ENCODE measurements around the gene ZNF396.

The ZNF396 gene

DNA sequence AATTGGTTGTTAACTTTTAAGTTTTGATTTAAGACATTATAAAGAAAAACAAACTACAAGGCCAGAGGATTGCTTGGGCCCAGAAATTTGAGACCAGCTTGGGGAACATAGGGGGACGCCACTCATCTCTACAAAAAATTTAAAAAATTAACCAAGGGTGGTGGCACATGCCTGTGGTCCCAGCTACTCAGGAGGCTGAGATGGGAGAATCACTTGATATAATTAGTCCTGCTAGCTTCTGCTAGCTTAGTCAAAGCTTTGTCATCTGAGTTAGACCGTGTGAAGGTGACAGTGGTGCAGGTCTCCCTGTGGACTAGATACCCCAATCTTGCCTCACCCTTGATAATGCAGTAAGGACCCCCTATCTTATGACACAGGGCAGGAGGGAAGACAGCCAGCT, 6.0 kb upstream of the ZNF396 start:
- Histone ChIP-seq H3K4me3 (ENCODE audit: low read depth, low read length) (no peak overlapping the region), H3K27me3 (replicated peaks) (no peaks in the 10 kb centered on the region), H3K36me3 (replicated peaks) (no peaks in the 10 kb centered on the region), H3K27ac (no peak overlapping the region)
- DNase-seq: no peak
- in situ Hi-C loops (cut with HindIII; ENCODE audit: low pct_ligation_motif_present, low sequenced_read_pairs): no loop called here
- TF ChIP-seq, protein P1, sequence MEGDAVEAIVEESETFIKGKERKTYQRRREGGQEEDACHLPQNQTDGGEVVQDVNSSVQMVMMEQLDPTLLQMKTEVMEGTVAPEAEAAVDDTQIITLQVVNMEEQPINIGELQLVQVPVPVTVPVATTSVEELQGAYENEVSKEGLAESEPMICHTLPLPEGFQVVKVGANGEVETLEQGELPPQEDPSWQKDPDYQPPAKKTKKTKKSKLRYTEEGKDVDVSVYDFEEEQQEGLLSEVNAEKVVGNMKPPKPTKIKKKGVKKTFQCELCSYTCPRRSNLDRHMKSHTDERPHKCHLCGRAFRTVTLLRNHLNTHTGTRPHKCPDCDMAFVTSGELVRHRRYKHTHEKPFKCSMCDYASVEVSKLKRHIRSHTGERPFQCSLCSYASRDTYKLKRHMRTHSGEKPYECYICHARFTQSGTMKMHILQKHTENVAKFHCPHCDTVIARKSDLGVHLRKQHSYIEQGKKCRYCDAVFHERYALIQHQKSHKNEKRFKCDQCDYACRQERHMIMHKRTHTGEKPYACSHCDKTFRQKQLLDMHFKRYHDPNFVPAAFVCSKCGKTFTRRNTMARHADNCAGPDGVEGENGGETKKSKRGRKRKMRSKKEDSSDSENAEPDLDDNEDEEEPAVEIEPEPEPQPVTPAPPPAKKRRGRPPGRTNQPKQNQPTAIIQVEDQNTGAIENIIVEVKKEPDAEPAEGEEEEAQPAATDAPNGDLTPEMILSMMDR (IDR thresholded peaks at IDR 0.05; ENCODE audit: low read depth, low read length, missing control alignments): no peak

- Histone ChIP-seq H3K36me3 (replicated peaks) (no peaks in the 10 kb centered on the region), H3K4me3 (ENCODE audit: low read depth, low read length) (no peak overlapping the region), H3K27me3 (replicated peaks) (no peaks in the 10 kb centered on the region), H3K27ac (no peak overlapping the region)
- no peak for DNase-seq
- in situ Hi-C loops (cut with HindIII; ENCODE audit: low pct_ligation_motif_present, low sequenced_read_pairs): no loop called here
- TF ChIP-seq, protein P1 (IDR thresholded peaks at IDR 0.05; ENCODE audit: low read depth, low read length, missing control alignments): no peak
Observed at GRCh38 chr18:35379421-35379820, 2.3 kb upstream of the ZNF396 start.

GRCh38 chr18:35378574-35378896, 1.4 kb upstream of the ZNF396 start:
- TF ChIP-seq, protein P1 (IDR thresholded peaks at IDR 0.05; ENCODE audit: low read depth, low read length, missing control alignments): no peak
- in situ Hi-C loops (cut with HindIII; ENCODE audit: low pct_ligation_motif_present, low sequenced_read_pairs): no loop called here
- no peak overlapping the region for H3K4me3 ChIP-seq (ENCODE audit: low read depth, low read length)
- H3K27ac ChIP-seq: no peak overlapping the region
- no peaks in the 10 kb centered on the region for H3K27me3 ChIP-seq (replicated peaks)
- DNase-seq: no peak
- no peaks in the 10 kb centered on the region for H3K36me3 ChIP-seq (replicated peaks)

DNA sequence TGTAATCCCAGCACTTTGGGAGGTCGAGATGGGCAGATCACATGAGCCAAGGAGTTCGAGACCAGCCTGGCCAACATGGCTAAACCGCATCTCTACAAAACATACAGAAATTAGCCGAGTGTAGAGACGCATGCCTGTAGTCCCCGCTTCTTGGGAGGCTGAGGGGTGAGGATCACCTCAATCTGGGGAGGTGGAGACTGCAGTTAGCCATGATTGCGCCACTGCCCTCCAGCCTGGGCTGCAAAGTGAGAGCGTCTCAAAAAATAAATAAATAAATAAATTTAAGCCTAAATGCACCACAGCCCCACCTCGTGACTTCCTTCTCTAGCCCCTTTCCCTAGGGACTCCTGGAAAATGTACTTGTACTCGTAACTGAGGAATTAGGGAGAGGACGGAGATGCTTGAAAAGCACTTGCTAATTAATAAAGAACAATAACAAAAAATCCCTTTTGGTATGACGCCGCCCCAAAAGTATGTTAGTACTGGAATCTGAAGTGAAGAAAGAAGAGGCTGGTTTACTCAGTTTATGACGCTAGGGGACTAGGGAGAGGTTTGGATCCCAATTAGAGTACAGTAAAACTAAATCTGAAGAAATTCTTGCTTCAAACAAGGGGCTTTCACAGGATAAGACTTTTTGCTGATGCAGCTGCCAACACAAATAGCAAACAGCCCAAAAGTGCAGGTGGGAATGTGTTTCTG, 887 bp upstream of the ZNF396 start:
- Histone ChIP-seq H3K27me3 (replicated peaks) (no peaks in the 10 kb centered on the region), H3K4me3 (ENCODE audit: low read depth, low read length) (no peak overlapping the region), H3K36me3 (replicated peaks) (no peaks in the 10 kb centered on the region), H3K27ac (no peak overlapping the region)
- TF ChIP-seq, protein P1 (IDR thresholded peaks at IDR 0.05; ENCODE audit: low read depth, low read length, missing control alignments): peak; percentile 2
- DNase-seq: no peak
- in situ Hi-C loops (cut with HindIII; ENCODE audit: low pct_ligation_motif_present, low sequenced_read_pairs): no loop called here

- H3K4me3 ChIP-seq (ENCODE audit: low read depth, low read length): peak overlapping the region; percentile 73
- in situ Hi-C loops (cut with HindIII; ENCODE audit: low pct_ligation_motif_present, low sequenced_read_pairs): no loop called here
- TF ChIP-seq, protein P1 (IDR thresholded peaks at IDR 0.05; ENCODE audit: low read depth, low read length, missing control alignments): peak; percentile 8
- H3K27me3 ChIP-seq (replicated peaks): no peaks in the 10 kb centered on the region
- DNase-seq: no peak
- no peaks in the 10 kb centered on the region for H3K36me3 ChIP-seq (replicated peaks)
- no peak overlapping the region for H3K27ac ChIP-seq
Observed at GRCh38 chr18:35376393-35376741, 770 bp downstream of the ZNF396 start.

DNA sequence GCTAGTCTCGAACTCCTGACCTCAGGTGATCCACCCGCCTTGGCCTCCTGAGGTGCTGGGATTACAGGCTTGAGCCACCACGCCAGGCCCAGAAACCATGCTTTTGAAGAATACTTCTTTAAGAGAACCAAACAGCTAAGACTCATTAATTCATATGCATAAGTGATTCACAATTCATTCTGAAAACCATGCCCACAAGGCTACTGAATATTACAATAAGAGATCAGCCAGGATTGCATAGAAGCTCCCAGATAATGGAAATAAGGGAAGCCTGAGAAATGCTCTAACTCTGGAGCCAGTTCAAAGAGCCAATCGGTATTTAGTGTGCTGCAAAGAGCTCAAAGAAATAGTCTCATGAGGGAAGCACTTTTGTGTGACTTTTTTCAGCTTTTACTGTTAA, 2.4 kb downstream of the ZNF396 start:
- in situ Hi-C loops (cut with HindIII; ENCODE audit: low pct_ligation_motif_present, low sequenced_read_pairs): no loop called here
- DNase-seq: no peak
- Histone ChIP-seq H3K27me3 (replicated peaks) (no peaks in the 10 kb centered on the region), H3K36me3 (replicated peaks) (no peaks in the 10 kb centered on the region), H3K4me3 (ENCODE audit: low read depth, low read length) (no peak overlapping the region), H3K27ac (no peak overlapping the region)
- TF ChIP-seq, protein P1 (IDR thresholded peaks at IDR 0.05; ENCODE audit: low read depth, low read length, missing control alignments): no peak
